ENCODE data around the gene STX1B. TPM values are rescaled to one million over a fixed set of nuclear protein-coding genes. Genes with fewer than 3 reads are reported as not detected.

STX1B gene
- total and polyA plus RNA-seq, 2 of the 8 experiments (the other 6 are each of a cell fraction or from before 2014, with no cell fraction given): 8.9 to 20.2 TPM

- FAIRE-seq: no peak
- peaks cover 4 to 18% (median 6%) of the 10 kb centered on the region in 4 experiments for H3K4me1 ChIP-seq (replicated peaks in 1 of 4; ENCODE audit: control insufficient read depth in 3 of 4, insufficient read depth in 4 of 4, low read length in 3 of 4)
- no peak for DNase-seq (ENCODE audit: low read depth in 1 of 2, low spot score in 2 of 2)
- TF ChIP-seq SIN3A (conservative IDR thresholded peaks at IDR 0.05 in 1 of 2, IDR thresholded peaks at IDR 0.05 in 1 of 2; ENCODE audit: low read depth in 1 of 2, low read length in 2 of 2): no peak
- no peak for TF ChIP-seq HDAC6 (IDR thresholded peaks at IDR 0.05; ENCODE audit: low read depth, low read length)
- no peak for TF ChIP-seq CEBPB (IDR thresholded peaks at IDR 0.05; ENCODE audit: low read depth, low read length)
- no peak for TF ChIP-seq EZH2 (IDR thresholded peaks at IDR 0.05; ENCODE audit: low read depth, low read length, severe bottlenecking)
- no peak overlapping the region for H3K4me2 ChIP-seq (ENCODE audit: insufficient read depth in 1 of 2, low read depth in 2 of 2, low read length in 2 of 2)
- no peak overlapping the region for H3K27ac ChIP-seq (ENCODE audit: low read depth, low read length)
- no peaks in the 10 kb centered on the region for H3K36me3 ChIP-seq (ENCODE audit: control insufficient read depth in 2 of 4, insufficient read depth in 4 of 4, low read length in 3 of 4)
- WGBS, 2 experiments (ENCODE audit: extremely low coverage in 1 of 2, insufficient coverage in 1 of 2, insufficient read length in 1 of 2, insufficient replicate concordance in 2 of 2, low coverage in 1 of 2, low lambda C conversion rate in 2 of 2, missing lambda C conversion rate in 1 of 2): 83% methylated on average over 4 of the region's 6 CpGs; no CpG with 5 or more reads in 1 of the 2 experiments
- H4K8ac ChIP-seq (ENCODE audit: extremely low read depth, insufficient read depth, low read length): no peak overlapping the region
- no peak overlapping the region for H3K23ac ChIP-seq (ENCODE audit: insufficient read length)
- H3K56ac ChIP-seq (replicated peaks; ENCODE audit: insufficient read length, low read depth, low read length): no peak overlapping the region
- CTCF ChIA-PET (ENCODE audit: partially characterized antibody): interaction anchor here (1.3 to 3.9 kb wide), 4 partner anchors 23 to 93 kb away, joined by 3 to 21 read pairs (median 6); partner anchors contain the start of gene HSD3B7
- H3K4ac ChIP-seq (replicated peaks; ENCODE audit: insufficient read length, low read depth, low read length): no peak overlapping the region
- H3K4me3 ChIP-seq (ENCODE audit: extremely low read depth in 1 of 4, insufficient read depth in 2 of 4, low read depth in 3 of 4, low read length in 4 of 4): no peak overlapping the region
- no peak overlapping the region for H2BK15ac ChIP-seq (ENCODE audit: low read length)
- H4K91ac ChIP-seq (replicated peaks; ENCODE audit: insufficient read length, low read length): no peak overlapping the region
- no peak overlapping the region for H4K5ac ChIP-seq (ENCODE audit: insufficient read length, low read depth, low read length)
- H2BK120ac ChIP-seq (replicated peaks; ENCODE audit: low read depth, low read length): no peak overlapping the region
- no peak overlapping the region for H3K18ac ChIP-seq (ENCODE audit: extremely low read depth, low read length)
- H3K79me1 ChIP-seq (ENCODE audit: low read depth, low read length): 0 out of 2 replicates have a peak, but pooled peaks cover 6% of the 10 kb centered on the region
- no peak overlapping the region for H3K14ac ChIP-seq (ENCODE audit: insufficient read length)
- no peak overlapping the region for H2AK5ac ChIP-seq (ENCODE audit: low read depth, low read length)
- POLR2A ChIA-PET (ENCODE audit: partially characterized antibody): interaction anchor here (0.9 to 1.6 kb wide), 4 partner anchors 22 to 112 kb away, joined by 3 to 6 read pairs (median 3); partner anchors contain the start of genes CTF1, HSD3B7, ZNF646 and ZNF668
- no peak overlapping the region for H2BK12ac ChIP-seq (ENCODE audit: low read depth, low read length)
- peaks cover 0 to 4% of the 10 kb centered on the region in 2 experiments for H4K20me1 ChIP-seq (replicated peaks in 1 of 2; ENCODE audit: control insufficient read depth in 1 of 2, insufficient read depth in 2 of 2, low read length in 2 of 2)
- H2AFZ ChIP-seq (ENCODE audit: low read length): no peak overlapping the region
- no peak overlapping the region for H2BK5ac ChIP-seq (ENCODE audit: low read depth, low read length)
- no peak overlapping the region for H3K9ac ChIP-seq (replicated peaks in 1 of 4; ENCODE audit: extremely low read depth in 1 of 4, low read depth in 3 of 4, low read length in 3 of 4)
- no peaks in the 10 kb centered on the region for H3K9me3 ChIP-seq (ENCODE audit: insufficient read depth in 2 of 2, low read depth in 1 of 2, low read length in 1 of 2)
- H2BK20ac ChIP-seq (ENCODE audit: low read length): no peak overlapping the region
- peaks cover 1% of the 10 kb centered on the region; the same call in 1 of the 2 replicates for H3K23me2 ChIP-seq (ENCODE audit: low read depth, low read length)
- no peaks in the 10 kb centered on the region; a peak in 2 of 7 replicates for H3K27me3 ChIP-seq (replicated peaks in 1 of 4; ENCODE audit: control insufficient read depth in 3 of 4, extremely low read depth in 1 of 4, insufficient read depth in 3 of 4, low read length in 3 of 4)
- H3K79me2 ChIP-seq (ENCODE audit: control insufficient read depth in 1 of 2, insufficient read depth in 2 of 2, low read length in 2 of 2): peaks cover 0 to 4% of the 10 kb centered on the region in 2 experiments; a peak in 1 of 4 replicates
Measured at GRCh38 chr16:31008149-31008548, 2.3 kb downstream of the STX1B start.
